ENCODE measurements around the gene ARL5B.
A peak's percentile ranks its signal among the peaks of the same experiment; 100 is the strongest.

Gene ARL5B

GRCh38 chr10:18710201-18710653 lies 51.0 kb downstream of the ARL5B start:
- TF ChIP-seq, protein P1, sequence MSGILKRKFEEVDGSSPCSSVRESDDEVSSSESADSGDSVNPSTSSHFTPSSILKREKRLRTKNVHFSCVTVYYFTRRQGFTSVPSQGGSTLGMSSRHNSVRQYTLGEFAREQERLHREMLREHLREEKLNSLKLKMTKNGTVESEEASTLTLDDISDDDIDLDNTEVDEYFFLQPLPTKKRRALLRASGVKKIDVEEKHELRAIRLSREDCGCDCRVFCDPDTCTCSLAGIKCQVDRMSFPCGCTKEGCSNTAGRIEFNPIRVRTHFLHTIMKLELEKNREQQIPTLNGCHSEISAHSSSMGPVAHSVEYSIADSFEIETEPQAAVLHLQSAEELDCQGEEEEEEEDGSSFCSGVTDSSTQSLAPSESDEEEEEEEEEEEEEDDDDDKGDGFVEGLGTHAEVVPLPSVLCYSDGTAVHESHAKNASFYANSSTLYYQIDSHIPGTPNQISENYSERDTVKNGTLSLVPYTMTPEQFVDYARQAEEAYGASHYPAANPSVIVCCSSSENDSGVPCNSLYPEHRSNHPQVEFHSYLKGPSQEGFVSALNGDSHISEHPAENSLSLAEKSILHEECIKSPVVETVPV (CRISPR knock-in tag; IDR thresholded peaks at IDR 0.05): no peak
- TF ChIP-seq ARNTL (CRISPR knock-in tag; IDR thresholded peaks at IDR 0.05; ENCODE audit: borderline replicate concordance, low read depth): no peak
- TF ChIP-seq ZC3H10 (CRISPR knock-in tag; IDR thresholded peaks at IDR 0.05): no peak
- TF ChIP-seq ZFP30 (CRISPR knock-in tag; IDR thresholded peaks at IDR 0.05): no peak
- no peak for TF ChIP-seq ZNF70 (CRISPR knock-in tag; IDR thresholded peaks at IDR 0.05)
- TF ChIP-seq, protein P2, sequence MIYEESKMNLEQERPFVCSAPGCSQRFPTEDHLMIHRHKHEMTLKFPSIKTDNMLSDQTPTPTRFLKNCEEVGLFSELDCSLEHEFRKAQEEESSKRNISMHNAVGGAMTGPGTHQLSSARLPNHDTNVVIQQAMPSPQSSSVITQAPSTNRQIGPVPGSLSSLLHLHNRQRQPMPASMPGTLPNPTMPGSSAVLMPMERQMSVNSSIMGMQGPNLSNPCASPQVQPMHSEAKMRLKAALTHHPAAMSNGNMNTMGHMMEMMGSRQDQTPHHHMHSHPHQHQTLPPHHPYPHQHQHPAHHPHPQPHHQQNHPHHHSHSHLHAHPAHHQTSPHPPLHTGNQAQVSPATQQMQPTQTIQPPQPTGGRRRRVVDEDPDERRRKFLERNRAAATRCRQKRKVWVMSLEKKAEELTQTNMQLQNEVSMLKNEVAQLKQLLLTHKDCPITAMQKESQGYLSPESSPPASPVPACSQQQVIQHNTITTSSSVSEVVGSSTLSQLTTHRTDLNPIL (CRISPR knock-in tag; IDR thresholded peaks at IDR 0.05; ENCODE audit: low read depth): no peak
- TF ChIP-seq ZNF8 (CRISPR knock-in tag; IDR thresholded peaks at IDR 0.05): no peak
- no peak for TF ChIP-seq CSDC2 (CRISPR knock-in tag; IDR thresholded peaks at IDR 0.05)
- no peak for TF ChIP-seq ZNF565 (CRISPR knock-in tag; conservative IDR thresholded peaks at IDR 0.05; ENCODE audit: low read depth)
- no peak for TF ChIP-seq TSHZ2 (CRISPR knock-in tag; IDR thresholded peaks at IDR 0.05)
- ATAC-seq: no peak

DNA sequence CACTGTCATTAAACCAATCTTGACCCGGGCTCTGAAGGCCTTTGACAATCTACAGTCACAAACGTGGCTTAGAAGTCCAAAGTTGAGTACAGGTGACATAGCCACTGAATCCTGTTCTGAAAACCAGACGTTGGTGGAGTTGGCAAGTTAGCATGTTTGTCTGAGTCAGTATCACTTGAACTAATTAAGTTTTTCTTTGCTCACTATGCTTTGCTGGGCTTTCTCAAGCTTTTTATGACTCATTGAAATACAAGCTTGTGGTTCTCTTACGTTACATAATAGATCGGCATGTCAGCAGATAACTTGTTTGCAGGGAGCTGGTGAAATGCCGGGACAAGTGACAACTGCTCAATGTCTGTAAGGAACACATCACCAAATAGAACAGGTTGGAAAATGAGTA lies 53.8 kb downstream of the ARL5B start:
- TF ChIP-seq, protein P3, sequence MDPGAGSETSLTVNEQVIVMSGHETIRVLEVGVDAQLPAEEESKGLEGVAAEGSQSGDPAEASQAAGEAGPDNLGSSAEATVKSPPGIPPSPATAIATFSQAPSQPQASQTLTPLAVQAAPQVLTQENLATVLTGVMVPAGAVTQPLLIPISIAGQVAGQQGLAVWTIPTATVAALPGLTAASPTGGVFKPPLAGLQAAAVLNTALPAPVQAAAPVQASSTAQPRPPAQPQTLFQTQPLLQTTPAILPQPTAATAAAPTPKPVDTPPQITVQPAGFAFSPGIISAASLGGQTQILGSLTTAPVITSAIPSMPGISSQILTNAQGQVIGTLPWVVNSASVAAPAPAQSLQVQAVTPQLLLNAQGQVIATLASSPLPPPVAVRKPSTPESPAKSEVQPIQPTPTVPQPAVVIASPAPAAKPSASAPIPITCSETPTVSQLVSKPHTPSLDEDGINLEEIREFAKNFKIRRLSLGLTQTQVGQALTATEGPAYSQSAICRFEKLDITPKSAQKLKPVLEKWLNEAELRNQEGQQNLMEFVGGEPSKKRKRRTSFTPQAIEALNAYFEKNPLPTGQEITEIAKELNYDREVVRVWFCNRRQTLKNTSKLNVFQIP (CRISPR knock-in tag; IDR thresholded peaks at IDR 0.05; ENCODE audit: borderline replicate concordance, low read depth): no peak
- TF ChIP-seq RARB (CRISPR knock-in tag; IDR thresholded peaks at IDR 0.05) (no peak), GLIS3 (CRISPR knock-in tag; IDR thresholded peaks at IDR 0.05) (no peak), TSHZ2 (CRISPR knock-in tag; IDR thresholded peaks at IDR 0.05) (no peak), CSDC2 (CRISPR knock-in tag; IDR thresholded peaks at IDR 0.05) (no peak), ESRRG (CRISPR knock-in tag; IDR thresholded peaks at IDR 0.05) (0 out of 2 replicates have a peak, but pooled peaks have one; percentile 64), OSR1 (CRISPR knock-in tag; IDR thresholded peaks at IDR 0.05) (no peak), ZC3H10 (CRISPR knock-in tag; IDR thresholded peaks at IDR 0.05) (peak; percentile 86; the same call in 1 of the 2 replicates), ARNTL (CRISPR knock-in tag; IDR thresholded peaks at IDR 0.05; ENCODE audit: borderline replicate concordance, low read depth) (no peak), ZNF70 (CRISPR knock-in tag; IDR thresholded peaks at IDR 0.05) (no peak), ZNF8 (CRISPR knock-in tag; IDR thresholded peaks at IDR 0.05) (no peak), ZFP3 (CRISPR knock-in tag; IDR thresholded peaks at IDR 0.05) (no peak), SNAI2 (CRISPR knock-in tag; IDR thresholded peaks at IDR 0.05) (peak; percentile 70; the same call in 1 of the 2 replicates), ISL1 (CRISPR knock-in tag; IDR thresholded peaks at IDR 0.05) (peak; percentile 93), PPARA (CRISPR knock-in tag; IDR thresholded peaks at IDR 0.05; ENCODE audit: borderline replicate concordance) (no peak), TCF4 (CRISPR knock-in tag; IDR thresholded peaks at IDR 0.05; ENCODE audit: borderline replicate concordance) (peak; percentile 34; the same call in 1 of the 2 replicates), TOX (CRISPR knock-in tag; IDR thresholded peaks at IDR 0.05; ENCODE audit: borderline replicate concordance) (peak; percentile 44; the same call in 1 of the 2 replicates), ZFP30 (CRISPR knock-in tag; IDR thresholded peaks at IDR 0.05) (no peak), ZNF565 (CRISPR knock-in tag; conservative IDR thresholded peaks at IDR 0.05; ENCODE audit: low read depth) (no peak), BACH2 (CRISPR knock-in tag; IDR thresholded peaks at IDR 0.05; ENCODE audit: borderline replicate concordance) (no peak)
- TF ChIP-seq, protein P4, sequence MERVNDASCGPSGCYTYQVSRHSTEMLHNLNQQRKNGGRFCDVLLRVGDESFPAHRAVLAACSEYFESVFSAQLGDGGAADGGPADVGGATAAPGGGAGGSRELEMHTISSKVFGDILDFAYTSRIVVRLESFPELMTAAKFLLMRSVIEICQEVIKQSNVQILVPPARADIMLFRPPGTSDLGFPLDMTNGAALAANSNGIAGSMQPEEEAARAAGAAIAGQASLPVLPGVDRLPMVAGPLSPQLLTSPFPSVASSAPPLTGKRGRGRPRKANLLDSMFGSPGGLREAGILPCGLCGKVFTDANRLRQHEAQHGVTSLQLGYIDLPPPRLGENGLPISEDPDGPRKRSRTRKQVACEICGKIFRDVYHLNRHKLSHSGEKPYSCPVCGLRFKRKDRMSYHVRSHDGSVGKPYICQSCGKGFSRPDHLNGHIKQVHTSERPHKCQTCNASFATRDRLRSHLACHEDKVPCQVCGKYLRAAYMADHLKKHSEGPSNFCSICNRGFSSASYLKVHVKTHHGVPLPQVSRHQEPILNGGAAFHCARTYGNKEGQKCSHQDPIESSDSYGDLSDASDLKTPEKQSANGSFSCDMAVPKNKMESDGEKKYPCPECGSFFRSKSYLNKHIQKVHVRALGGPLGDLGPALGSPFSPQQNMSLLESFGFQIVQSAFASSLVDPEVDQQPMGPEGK (CRISPR knock-in tag; IDR thresholded peaks at IDR 0.05; ENCODE audit: borderline replicate concordance): peak; percentile 88; the same call in 1 of the 2 replicates
- TF ChIP-seq, protein P1 (CRISPR knock-in tag; IDR thresholded peaks at IDR 0.05): no peak
- TF ChIP-seq, protein P2 (CRISPR knock-in tag; IDR thresholded peaks at IDR 0.05; ENCODE audit: low read depth): peak; percentile 91
- ATAC-seq: peak; percentile 95

Data from SK-N-SH treated with all-trans-retinoic acid at 6 μM for 48 hours (cell line).